Activated CD8-positive, alpha-beta memory T cell treated with anti-CD3 and anti-CD28 coated beads, Interleukin-2, amount 50 U/mL, for 24 hours (primary cell): Measurements from ENCODE around the gene DDIT3.
"Not testable (repeated sequence)": the region's sequence is repeated elsewhere in the genome, so short reads cannot be mapped to it uniquely, and the experiment has no call there.

Source experiments
- DNase-seq: peaks from one replicate; pipeline ENCODE4 v3.0.0-alpha.2; 2020; ENCODE audit errors: extremely low read depth

DDIT3 gene

DNA sequence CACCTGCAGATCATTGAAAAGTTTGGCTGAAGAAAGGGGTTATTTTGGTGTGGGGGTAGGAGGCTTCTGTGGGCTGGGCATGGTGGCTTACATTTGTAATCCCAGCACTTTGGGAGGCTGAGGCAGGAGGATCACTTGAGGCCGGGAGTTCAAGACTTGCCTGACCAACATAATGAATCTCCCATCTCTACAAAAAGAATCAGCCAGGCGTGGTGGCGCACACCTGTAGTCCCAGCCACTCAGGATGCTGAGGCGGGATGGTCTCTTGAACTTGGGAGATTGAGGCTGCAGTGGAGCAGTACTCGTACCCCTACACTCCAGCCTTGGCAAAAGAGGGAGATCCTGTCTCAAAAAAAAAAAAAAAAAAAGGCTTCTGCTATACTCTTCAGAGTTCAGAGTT lies 7.0 kb downstream of the DDIT3 start:
- no peak for DNase-seq

DNA sequence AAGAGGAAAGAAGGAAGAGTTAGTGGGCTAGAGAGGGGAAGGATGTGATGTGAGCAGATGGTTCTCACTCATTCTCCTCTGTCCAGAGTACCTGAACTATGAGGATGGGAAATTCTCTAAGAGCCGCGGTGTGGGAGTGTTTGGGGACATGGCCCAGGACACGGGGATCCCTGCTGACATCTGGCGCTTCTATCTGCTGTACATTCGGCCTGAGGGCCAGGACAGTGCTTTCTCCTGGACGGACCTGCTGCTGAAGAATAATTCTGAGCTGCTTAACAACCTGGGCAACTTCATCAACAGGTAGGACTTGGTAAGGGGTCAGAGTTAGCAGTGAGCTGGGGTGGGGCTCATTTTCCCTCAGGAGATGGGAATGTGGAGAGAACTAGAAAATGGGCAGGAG lies 7.6 kb downstream of the DDIT3 start:
- DNase-seq = no peak

DNA sequence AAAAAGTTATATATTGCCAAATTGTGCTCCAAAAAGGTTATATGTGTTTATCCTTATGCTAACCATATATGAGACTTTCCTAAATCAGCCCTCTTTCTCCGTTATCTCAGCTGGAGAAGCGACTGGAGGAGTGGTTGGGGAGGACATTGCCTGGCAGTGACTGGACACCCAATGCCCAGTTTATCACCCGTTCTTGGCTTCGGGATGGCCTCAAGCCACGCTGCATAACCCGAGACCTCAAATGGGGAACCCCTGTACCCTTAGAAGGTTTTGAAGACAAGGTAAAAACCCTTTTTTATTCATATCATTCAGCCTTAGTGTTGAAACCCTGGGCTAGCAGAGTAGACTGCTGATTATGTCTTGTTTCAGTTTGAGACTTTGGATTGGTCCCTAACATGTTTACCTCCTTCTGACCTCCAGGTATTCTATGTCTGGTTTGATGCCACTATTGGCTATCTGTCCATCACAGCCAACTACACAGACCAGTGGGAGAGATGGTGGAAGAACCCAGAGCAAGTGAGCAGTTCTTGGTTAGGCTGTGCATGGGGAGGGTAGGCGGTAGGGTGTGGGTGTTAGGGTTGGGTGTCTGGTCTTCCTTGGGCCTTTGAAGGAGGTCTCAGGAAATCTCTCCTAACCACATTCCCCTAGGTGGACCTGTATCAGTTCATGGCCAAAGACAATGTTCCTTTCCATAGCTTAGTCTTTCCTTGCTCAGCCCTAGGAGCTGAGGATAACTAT lies 8.6 kb downstream of the DDIT3 start:
- DNase-seq = no peak

DNA sequence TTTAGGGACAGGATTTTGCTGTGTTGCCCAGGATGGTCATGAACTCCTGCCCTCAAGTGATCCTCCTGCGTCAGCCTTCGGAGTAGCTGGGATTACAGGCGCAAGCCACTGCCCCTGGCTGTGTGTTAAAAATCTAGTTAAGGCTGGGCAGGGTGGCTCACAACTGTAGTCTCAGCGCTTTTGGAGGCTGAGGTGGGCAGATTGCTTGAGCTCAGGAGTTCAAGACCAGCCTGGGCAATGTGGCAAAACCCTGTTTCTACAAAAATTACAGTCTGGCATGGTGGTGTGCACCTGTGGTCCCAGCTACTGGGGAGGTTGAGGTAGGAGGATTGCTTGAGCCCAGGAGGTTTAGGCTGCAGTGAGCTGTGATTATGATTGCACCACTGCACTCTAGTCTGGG lies 9.2 kb downstream of the DDIT3 start:
- DNase-seq = no peak

DNA sequence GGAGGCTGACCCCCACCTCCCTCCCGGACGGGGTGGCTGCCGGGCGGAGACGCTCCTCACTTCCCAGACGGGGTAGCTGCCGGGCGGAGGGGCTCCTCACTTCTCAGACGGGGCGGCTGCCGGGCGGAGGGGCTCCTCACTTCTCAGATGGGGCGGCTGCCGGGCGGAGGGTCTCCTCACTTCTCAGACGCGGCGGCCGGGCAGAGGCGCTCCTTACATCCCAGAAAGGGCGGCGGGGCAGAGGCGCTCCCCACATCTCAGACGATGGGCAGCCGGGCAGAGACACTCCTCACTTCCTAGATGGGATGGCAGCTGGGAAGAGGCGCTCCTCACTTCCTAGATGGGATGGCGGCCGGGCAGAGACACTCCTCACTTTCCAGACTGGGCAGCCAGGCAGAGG lies 12.5 kb downstream of the DDIT3 start:
- DNase-seq = not testable (repeated sequence)

DNA sequence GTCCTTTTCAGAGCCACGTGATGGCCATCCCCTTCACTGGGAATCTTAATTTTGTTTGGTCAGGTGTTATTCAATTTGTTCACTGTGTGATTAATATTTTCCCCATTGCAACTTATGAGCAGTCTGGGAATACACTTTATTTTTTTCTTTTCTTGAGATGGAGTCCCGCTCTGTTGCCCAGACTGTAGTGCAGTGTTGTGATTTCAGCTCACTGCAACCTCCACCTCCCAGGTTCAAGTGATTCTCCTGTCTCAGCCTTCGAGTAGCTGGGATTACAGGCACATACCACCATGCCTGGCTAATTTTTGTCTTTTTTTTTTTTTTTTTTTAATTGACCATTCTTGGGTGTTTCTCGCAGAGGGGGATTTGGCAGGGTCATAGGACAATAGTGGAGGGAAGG lies 13.8 kb downstream of the DDIT3 start:
- not testable (repeated sequence) for DNase-seq

DNA sequence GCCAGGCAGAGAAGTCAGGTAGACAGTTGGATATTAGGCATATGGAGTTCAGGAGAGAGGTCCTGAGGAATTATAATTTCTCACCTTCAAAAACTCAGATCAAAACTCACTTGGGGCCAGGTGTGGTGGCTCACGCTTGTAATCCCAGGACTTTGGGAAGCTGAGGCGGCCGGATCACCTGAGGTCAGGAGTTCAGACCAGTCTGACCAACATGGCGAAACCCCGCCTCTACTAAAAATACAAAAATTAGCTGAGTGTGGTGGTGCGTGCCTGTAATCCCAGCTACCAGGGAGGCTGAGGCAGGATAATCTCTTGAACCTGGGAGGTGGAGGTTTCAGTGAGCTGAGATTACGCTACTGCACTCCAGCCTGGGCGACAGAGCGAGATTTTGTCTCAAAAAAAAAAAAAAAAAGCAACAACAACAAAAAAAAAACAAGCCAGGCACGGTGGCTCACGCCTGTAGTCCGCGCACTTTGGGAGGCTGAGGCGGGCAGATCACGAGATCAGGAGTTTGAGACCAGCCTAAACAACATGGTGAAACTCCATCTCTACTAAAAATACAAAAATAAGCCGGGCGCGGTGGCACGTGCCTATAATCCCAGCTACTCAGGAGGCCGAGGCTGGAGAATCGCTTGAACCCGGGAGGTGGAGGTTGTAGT lies 17.9 kb downstream of the DDIT3 start:
- DNase-seq = not testable (repeated sequence)

DNA sequence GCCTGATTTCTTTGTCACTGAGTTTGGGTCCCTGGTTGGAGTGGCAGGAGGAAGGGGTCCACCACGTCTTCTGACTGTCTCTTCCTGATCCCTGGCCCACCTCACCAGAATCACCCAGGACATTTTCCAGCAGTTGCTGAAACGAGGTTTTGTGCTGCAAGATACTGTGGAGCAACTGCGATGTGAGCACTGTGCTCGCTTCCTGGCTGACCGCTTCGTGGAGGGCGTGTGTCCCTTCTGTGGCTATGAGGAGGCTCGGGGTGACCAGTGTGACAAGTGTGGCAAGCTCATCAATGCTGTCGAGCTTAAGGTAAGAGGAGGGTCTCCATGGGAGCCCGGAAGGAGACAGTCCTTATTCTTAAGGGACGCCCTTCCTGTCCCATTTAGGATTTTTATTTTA lies 20.1 kb downstream of the DDIT3 start:
- DNase-seq = no peak

DNA sequence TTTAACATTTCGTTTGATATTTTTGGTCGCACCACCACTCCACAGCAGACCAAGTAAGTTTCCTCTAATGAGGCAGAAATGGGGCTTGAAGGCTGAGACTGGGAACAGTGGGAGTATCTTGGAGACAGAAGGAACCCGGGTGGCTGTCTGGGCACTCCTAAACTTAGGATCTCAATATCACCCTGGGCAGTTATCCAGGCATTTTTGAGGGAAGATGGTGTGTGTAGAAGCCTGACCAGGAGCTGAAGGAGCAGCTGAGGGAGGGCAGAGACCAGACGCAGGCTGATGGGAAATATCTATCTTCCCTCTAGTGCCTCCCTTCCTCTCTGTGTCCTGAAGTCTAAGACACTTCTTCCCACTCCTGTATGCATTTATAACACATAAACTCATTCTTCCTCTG lies 21.7 kb downstream of the DDIT3 start:
- DNase-seq = no peak

DNA sequence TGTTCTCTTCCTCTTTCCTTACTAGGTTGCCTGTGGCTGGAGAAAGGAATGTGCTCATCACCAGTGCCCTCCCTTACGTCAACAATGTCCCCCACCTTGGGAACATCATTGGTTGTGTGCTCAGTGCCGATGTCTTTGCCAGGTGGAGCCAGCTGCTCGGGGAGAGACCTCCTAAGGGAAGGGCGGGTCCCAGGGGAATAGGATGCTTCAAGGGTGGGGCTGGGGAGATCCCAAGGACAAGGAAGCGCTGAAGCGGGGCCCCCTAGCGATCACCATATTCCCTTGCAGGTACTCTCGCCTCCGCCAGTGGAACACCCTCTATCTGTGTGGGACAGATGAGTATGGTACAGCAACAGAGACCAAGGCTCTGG lies 22.2 kb downstream of the DDIT3 start:
- DNase-seq = no peak

DNA sequence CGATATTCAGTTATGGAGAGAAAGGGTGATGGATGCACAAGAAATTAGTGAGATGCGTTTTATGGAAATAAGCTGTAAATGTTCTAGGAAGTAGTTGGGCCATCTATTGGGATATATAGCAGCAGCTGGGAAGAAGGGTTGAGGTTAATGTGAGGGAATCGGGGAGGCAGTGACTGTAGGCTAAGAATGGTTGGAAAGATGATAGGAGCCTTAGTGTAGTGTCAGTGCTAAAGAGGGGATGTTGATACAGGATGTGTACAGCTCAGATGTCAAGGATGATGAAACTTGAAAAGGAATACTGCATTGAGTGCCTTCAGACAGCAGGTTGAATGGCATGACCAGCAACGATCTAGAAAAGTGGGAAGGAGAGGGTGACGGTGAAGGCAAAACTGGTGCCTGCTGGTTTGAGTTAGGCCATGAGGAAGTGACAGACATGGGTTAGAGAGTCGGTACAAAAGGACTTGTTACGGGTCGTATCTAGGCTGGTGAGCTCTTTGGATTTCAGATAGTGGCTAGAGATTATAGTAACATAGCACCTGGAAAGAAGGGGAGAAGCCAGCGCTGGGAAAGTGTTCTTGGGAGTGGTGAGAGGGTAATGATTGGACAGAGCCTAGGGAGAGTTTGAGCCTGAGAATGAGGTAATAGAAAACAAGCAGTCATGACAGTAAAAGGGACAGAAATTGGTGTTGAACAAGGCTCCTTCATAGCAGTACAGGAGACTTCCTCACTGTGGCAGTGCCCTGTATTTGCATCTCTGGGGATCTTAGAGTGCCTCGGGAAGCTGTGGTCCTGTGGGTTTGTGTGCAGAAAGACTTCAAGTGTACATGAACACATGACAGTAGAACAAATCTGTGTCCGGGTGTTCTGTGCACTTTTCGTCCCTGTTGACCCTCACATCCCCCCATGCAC lies 22.8 kb downstream of the DDIT3 start:
- no peak for DNase-seq

DNA sequence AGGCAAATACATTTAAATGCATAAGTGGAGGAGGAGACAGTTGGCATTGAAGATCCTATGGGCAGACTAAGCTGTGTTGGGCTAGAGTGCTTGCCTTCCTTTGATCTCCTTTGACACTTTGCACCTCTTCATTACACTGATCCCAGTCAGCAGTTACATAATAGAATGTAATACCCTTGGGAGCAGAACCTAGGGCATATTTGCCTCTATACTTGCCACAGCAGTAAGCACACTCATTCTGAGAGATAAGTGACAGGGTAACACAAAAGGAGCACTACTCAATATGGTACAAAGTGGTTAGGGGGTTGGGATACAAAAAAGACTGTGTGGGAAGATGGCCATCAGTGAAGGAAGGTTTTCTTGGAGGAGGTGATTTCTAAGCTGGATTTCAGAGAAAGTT lies 23.5 kb downstream of the DDIT3 start:
- DNase-seq = no peak

DNA sequence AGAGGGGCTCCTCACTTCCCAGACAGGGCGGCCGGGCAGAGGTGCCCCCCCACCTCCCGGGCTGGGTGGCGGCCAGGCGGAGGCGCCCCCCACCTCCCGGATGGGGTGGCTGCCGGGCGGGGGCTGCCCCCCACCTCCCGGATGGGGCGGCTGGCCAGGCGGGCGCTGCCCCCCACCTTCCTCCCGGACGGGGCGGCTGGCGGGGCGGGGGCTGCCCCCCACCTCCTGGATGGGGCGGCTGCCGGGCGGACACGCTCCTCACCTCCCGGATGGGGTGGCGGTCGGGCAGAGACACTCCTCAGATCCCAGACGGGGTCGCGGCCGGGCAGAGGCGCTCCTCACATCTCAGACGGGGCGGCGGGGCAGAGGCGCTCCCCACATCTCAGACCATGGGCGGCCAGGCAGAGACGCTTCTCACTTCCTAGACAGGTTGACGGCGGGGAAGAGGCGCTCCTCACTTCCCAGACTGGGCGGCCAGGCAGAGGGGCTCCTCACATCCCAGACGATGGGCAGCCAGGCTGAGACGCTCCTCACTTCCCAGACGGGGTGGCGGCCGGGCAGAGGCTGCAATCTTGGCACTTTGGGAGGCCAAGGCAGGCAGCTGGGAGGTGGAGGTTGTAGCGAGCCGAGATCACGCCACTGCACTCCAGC lies 25.1 kb downstream of the DDIT3 start:
- DNase-seq = not testable (repeated sequence)

DNA sequence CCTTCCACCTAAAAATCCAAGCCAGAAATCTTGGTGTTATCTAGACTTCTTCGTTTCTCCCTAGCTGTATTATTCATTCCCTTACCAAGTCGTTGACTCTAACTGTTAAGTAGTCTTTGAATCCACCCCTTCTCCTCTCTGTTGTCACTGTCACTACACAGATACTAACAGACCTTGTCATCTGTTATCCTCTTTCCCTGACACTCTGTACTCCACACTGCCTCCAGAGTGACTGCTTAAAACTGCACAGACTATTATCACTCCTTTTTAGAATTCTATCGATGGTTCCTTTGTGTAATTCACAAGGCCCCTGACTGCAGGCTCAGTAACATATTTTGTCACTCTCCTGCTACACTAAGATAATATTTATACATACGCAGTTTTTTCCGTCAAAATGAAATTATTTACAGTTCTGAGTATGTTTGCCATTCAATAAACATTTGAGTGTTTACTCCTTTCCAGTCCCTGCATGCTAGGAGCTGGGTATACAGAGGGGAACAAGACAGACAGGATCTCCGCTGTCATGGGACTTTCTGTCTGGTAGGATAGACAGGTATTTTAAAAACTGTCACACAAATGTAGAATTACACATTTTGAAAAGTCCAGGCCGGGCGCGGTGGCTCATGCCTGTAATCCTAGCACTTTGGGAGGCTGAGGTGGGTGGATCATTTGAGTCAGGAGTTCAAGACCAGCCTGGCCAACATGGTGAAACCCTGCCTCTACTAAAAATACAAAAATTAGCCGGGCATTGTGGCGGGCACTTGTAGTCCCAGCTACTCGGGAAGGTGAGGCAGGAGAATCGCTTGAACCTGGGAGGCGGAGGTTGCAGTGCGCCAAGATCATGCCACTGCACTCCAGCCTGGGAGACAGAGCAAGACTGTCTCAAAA lies 28.7 kb downstream of the DDIT3 start:
- no peak for DNase-seq

DNA sequence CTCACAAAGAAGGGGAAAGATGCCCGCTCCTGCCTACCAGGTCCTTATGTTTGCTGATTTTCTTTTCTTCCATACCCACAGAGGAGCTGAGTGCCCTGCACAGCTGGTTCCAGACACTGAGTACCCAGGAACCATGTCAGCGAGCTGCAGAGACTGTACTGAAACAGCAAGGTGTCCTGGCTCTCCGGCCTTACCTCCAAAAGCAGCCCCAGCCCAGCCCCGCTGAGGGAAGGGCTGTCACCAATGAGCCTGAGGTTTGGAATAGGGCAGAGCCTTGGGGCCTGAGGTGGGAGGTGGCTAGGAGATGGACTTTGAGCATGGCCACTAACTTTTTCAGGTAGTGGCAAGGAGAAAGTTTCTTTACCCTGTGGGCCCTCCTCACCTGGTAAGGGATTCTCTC lies 30.2 kb downstream of the DDIT3 start:
- no peak for DNase-seq

DNA sequence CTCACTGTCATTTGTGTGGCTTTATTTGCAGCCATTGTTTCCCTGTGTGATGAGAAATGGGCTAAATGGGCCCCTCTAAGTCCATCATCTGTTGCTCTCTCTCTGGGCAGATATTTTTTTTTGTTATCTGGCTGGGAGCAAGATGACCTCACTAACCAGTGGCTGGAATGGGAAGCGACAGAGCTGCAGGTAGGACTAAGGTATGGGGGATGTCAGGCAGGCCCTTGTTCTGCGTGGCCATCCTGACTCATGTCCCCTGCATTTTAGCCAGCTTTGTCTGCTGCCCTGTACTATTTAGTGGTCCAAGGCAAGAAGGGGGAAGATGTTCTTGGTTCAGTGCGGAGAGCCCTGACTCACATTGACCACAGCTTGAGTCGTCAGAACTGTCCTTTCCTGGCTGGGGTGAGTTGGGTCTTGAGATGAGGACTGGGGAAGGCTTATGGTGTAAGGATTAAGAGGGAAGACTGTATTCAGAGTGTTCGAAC lies 31.1 kb downstream of the DDIT3 start:
- DNase-seq = no peak

DNA sequence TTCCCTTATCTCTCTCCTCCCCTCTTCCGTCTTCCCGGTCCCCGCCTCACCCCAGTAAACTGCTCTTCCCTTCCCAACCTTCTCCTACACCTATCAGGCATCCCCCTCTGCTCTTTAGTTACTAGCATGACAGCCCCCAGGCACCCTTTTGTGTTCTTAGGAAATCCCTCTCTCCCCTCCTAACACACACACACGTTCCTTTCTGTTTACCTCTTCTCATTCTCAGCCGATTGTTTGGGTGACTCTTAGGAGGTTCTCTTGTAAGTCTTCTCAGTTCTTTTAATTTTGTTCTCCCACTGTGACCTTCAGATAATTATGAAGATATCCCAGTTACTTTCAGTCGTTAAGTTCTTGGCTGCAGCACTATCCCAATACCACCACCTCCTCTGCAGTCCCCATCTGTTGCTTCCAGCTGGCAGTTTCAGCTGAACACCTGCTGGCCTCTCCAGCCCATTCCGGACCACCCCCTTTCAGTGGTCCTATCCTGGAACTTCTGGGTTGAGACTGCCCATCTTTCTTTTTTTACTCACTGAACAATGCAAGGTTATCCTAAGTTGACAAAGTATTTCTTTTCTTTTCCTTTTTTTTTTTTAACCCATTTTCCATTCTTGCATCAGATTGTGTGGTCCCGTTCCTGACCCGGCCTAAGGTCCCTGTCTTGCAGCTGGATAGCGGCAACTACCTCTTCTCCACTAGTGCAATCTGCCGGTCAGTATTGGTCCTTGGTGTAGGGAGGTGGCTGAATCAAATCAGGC lies 31.7 kb downstream of the DDIT3 start:
- no peak for DNase-seq

DNA sequence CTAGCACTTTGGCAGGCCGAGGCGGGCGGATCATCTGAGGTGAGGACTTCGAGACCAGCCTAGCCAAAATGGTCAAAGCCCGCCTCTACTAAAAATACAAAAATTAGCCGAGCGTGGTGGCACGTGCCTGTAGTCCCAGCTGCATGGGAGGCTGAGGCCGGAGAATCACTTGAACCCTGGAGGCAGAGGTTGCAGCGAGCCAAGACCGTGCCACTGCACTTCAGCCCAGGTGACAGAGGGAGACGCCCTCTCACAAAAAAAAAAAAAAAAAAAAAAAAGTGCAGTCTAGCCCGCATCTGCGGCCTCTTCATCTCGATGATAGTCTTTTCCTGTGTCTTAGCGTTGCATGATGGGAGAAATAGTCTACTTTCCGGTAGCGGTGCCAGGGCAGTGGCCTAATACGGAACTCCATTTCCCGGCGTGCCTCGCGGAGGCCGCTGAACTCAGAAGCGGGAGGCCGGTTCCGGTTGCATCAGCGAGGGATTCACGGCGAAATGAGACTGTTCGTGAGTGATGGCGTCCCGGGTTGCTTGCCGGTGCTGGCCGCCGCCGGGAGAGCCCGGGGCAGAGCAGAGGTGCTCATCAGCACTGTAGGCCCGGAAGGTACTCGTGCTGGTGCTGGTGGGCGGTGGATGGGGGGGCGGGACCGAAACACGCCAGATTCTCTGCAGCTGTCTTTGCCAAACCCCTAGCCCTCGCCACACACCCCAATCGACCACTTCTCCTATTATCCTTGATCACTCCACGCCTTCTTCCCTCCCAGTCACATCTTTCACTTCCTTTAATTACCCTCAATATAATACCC lies 32.5 kb downstream of the DDIT3 start, which contains the start of gene MARS1:
MARS1 (plus strand) TSS at position 472 of the 805 bp plus-strand sequence; CDS start at position 495, 23 bp downstream.
- DNase-seq = peak; percentile 84

DNA sequence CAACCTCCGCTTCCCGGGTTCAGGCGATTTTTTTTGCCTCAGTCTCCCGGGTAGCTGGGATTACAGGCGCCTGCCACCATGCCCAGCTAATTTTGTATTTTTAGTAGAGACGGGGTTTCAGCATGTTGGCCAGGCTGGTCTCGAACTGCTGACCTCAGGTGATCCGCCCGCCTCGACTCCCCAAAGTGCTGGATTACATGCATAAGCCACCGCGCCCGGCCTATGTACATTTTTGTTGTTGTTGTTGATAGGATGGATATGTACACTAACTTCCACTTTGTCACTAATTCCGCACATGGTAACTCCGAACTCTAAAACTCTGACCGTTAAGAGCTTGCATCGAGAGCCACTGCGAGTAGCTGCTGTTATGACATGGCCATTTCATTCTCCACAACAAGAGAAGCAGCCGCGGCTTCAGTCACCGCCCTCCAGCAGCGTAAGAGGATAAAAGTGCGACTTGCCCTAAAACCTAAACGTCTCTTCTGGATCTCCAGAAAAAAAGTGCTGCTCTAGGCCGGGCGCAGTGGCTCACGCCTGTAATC lies 33.2 kb downstream of the DDIT3 start:
- no peak for DNase-seq
